Mesothelial cell of epicardium (in vitro differentiated cells): ENCODE results near the gene COX7A2L. TPM values are rescaled to one million over a fixed set of nuclear protein-coding genes. Genes with fewer than 3 reads are reported as not detected.

ENCODE experiments used
- DNase-seq, 2 experiments: peaks; one replicate each; pipeline ENCODE4 v3.0.0; 2021; ENCODE audit warnings: low spot score in 2 of 2; ENCODE audit not compliant: unreplicated experiment in 2 of 2
- H3K27ac Mint-ChIP-seq: 2 replicates; pipeline ENCODE4 v1.8.0; 2021; ENCODE audit warnings: mixed read lengths
- H3K27me3 Mint-ChIP-seq: 2 replicates; pipeline ENCODE4 v1.8.0; 2021; ENCODE audit warnings: low read depth, mixed read lengths
- H3K36me3 Mint-ChIP-seq: 2 replicates; pipeline ENCODE4 v1.8.0; 2021; ENCODE audit warnings: mixed read lengths
- H3K4me1 Mint-ChIP-seq: 2 replicates; pipeline ENCODE4 v1.8.0; 2021; ENCODE audit warnings: mixed read lengths
- H3K4me3 Mint-ChIP-seq: 2 replicates; pipeline ENCODE4 v1.8.0; 2021; ENCODE audit warnings: mild to moderate bottlenecking, moderate library complexity, mixed read lengths
- H3K9me3 Mint-ChIP-seq: 2 replicates; pipeline ENCODE4 v1.8.0; 2021; ENCODE audit warnings: mixed read lengths
- total RNA-seq: library from RNA; stranded (reverse); gene quantifications from 3 replicates; pipeline ENCODE4 v1.2.1, GENCODE V29; 2021
- TF ChIP-seq, protein P1 (sequence below): fragments of 200-600 bp; sonication (generic); IDR thresholded peaks from one replicate; pipeline ENCODE4 v1.5.0; 2021; ENCODE audit warnings: antibody characterized with exemption; ENCODE audit not compliant: unreplicated experiment

COX7A2L gene
- total RNA-seq, 1 donor from 2014 or later, result 82.5 TPM

DNA sequence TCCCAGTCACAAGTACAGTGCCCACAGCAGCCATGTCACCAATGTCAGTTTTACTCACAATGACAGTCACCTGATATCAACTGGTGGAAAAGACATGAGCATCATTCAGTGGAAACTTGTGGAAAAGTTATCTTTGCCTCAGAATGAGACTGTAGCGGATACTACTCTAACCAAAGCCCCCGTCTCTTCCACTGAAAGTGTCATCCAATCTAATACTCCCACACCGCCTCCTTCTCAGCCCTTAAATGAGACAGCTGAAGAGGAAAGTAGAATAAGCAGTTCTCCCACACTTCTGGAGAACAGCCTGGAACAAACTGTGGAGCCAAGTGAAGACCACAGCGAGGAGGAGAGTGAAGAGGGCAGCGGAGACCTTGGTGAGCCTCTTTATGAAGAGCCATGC lies 31.3 kb downstream of the COX7A2L start:
- no peak for DNase-seq
- H3K4me3 Mint-ChIP-seq, result no peak overlapping the region
- H3K9me3 Mint-ChIP-seq, result no peaks in the 10 kb centered on the region
- peaks cover 12% of the 10 kb centered on the region for H3K4me1 Mint-ChIP-seq
- TF ChIP-seq, protein P1, sequence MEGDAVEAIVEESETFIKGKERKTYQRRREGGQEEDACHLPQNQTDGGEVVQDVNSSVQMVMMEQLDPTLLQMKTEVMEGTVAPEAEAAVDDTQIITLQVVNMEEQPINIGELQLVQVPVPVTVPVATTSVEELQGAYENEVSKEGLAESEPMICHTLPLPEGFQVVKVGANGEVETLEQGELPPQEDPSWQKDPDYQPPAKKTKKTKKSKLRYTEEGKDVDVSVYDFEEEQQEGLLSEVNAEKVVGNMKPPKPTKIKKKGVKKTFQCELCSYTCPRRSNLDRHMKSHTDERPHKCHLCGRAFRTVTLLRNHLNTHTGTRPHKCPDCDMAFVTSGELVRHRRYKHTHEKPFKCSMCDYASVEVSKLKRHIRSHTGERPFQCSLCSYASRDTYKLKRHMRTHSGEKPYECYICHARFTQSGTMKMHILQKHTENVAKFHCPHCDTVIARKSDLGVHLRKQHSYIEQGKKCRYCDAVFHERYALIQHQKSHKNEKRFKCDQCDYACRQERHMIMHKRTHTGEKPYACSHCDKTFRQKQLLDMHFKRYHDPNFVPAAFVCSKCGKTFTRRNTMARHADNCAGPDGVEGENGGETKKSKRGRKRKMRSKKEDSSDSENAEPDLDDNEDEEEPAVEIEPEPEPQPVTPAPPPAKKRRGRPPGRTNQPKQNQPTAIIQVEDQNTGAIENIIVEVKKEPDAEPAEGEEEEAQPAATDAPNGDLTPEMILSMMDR, result no peak
- H3K27me3 Mint-ChIP-seq, result no peaks in the 10 kb centered on the region
- no peak overlapping the region for H3K27ac Mint-ChIP-seq
- H3K36me3 Mint-ChIP-seq, result peaks cover 27% of the 10 kb centered on the region

- peaks cover 12% of the 10 kb centered on the region for H3K4me1 Mint-ChIP-seq
- no peak overlapping the region for H3K27ac Mint-ChIP-seq
- peaks cover 27% of the 10 kb centered on the region for H3K36me3 Mint-ChIP-seq
- no peak overlapping the region for H3K4me3 Mint-ChIP-seq
- TF ChIP-seq, protein P1, result no peak
- H3K9me3 Mint-ChIP-seq, result no peaks in the 10 kb centered on the region
- H3K27me3 Mint-ChIP-seq, result no peaks in the 10 kb centered on the region
- DNase-seq, result no peak
Measured at GRCh38 chr2:42328923-42329322, 32.1 kb downstream of the COX7A2L start.

DNA sequence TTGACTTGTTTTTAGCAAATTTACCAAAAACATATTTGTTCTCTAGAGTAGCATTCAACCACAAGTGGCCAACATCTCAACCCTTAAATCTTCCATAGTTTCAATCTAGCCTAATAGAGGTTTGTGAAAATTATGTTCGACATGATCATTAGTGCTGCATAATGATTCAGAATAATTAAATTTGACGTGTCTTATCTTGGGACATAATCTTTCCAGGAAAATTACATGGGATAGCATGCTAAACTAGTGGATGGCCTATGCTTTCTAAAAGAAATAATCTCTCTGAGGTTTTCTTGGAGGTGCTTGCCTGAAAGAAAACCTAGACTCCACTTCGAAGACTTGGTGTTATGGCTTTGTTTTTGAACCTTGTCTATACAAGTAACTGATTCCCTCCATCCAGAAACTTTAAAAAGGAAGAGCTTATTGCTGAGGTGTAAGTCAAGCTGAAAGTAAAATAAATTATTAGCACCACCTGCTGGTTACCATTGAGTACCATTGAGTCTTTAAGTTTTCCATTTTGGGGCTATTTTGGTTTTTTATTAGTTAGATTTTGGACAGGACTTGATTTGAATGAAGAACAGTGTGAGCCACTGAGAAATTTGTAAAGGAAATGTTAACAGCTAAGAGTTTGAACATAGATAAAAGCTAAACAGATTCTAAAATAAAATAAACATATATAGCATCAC lies 32.7 kb downstream of the COX7A2L start:
- H3K36me3 Mint-ChIP-seq, result peaks cover 25% of the 10 kb centered on the region
- H3K27ac Mint-ChIP-seq, result peak overlapping the region; percentile 34
- H3K4me3 Mint-ChIP-seq, result no peak overlapping the region
- TF ChIP-seq, protein P1, result peak; percentile 59
- H3K9me3 Mint-ChIP-seq, result no peaks in the 10 kb centered on the region
- DNase-seq, result no peak
- no peaks in the 10 kb centered on the region for H3K27me3 Mint-ChIP-seq
- peaks cover 12% of the 10 kb centered on the region for H3K4me1 Mint-ChIP-seq

DNA sequence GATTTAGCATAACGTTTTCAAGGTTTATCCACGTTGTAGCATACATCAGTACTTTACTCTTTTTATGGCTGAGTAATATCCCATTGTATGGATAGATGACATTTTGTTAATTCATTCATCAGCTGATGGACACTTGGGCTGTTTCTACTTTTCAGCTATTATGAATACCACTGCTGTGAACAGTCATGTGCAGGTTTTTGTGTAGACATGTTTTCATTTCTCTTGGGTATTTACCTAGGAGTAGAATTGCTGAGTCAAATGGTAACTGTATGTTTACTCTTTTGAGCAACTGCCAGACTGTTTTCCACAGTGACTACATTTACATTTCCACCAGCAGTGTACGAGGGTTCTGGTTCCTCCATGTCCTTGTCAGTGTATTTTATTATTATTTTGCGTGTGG lies 33.9 kb downstream of the COX7A2L start:
- Mint-ChIP-seq H3K36me3 (peaks cover 17% of the 10 kb centered on the region), H3K9me3 (no peaks in the 10 kb centered on the region), H3K4me3 (no peak overlapping the region), H3K27me3 (no peaks in the 10 kb centered on the region), H3K27ac (no peak overlapping the region), H3K4me1 (peaks cover 8% of the 10 kb centered on the region)
- DNase-seq, result no peak
- TF ChIP-seq, protein P1, result no peak

DNA sequence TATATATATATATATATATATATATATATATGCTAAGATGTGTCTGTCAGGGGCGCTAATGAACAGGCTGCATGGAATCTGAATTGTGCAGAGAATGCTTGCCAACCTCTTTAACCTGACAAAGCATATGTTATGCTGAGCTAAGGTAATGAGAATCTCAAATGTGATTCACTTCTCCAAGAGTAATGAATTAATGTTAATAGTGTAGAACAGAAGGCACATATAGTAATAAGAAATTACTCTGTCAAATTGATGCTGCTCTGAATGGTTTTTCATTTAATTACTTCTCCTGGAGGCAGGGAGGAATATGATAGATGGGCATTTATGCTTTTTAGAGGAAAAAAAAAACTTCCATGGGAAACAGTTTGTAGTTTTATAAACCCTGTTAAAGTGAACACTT lies 35.4 kb downstream of the COX7A2L start:
- no peak overlapping the region for H3K27ac Mint-ChIP-seq
- H3K9me3 Mint-ChIP-seq, result no peaks in the 10 kb centered on the region
- no peaks in the 10 kb centered on the region for H3K27me3 Mint-ChIP-seq
- no peak overlapping the region for H3K4me3 Mint-ChIP-seq
- H3K4me1 Mint-ChIP-seq, result no peaks in the 10 kb centered on the region
- TF ChIP-seq, protein P1, result no peak
- peaks cover 20% of the 10 kb centered on the region for H3K36me3 Mint-ChIP-seq
- no peak for DNase-seq
